Measurements from ENCODE around the gene LYSET.
"Not testable (repeated sequence)": the region's sequence is repeated elsewhere in the genome, so short reads cannot be mapped to it uniquely, and the experiment has no call there.

LYSET gene, protein sequence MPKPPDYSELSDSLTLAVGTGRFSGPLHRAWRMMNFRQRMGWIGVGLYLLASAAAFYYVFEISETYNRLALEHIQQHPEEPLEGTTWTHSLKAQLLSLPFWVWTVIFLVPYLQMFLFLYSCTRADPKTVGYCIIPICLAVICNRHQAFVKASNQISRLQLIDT

DNA sequence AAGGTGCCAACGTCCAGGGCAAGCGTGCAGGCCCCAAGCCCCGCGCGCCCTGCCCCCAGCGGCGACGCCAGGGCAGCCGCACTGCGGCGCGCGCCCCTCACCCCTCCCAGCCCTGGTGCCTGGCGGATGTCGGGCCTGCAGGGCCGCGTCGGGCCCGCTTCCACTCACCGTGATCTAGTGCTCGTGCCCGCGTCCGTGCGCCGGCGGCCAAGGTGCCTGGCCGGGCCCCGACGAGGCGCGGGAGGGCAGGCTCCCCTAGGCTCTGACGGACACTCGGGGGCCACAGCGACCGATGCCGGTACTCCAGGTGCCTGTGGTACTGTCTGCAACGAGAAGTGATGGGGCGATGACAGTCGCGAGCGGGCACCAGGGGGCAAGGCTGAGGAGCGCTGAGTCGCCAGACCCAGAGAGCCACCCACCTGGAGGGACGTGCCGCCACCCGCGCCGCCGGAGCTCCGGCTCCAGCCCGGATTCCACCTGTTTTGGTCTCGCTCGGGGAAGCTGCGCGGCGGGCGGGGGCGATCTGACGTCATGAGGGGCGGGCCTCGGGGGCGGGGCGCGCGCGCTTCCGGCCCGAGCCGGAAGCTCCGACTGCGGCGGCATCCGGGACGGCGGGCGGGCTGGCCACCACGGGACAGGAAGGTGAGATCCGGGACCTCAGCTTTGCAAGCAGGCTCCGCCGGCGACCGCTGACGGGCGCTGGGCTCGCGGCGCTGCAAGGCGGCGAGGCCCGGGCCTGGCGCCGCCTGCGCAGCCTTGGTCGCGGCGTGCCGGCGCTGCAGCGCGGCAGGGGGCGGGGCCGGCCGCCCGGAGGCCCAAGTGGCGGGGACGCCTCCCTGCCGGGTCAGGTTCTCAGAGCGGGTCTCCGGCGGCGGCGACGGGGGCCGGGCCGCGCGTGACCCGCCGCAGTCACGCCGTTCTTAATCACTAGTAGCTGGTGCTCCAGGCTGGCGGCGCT is at the start of gene LYSET, which contains the start of gene MOAP1:
Gene LYSET, plus strand, starts transcription at position 927 of the 958 bp plus-strand sequence. CDS start 89 bp downstream, outside the sequence.
Gene MOAP1, minus strand, starts transcription at position 507 of the 958 bp plus-strand sequence. CDS start 655 bp downstream, outside the sequence.
- peak; percentile 95 for DNase-seq

DNA sequence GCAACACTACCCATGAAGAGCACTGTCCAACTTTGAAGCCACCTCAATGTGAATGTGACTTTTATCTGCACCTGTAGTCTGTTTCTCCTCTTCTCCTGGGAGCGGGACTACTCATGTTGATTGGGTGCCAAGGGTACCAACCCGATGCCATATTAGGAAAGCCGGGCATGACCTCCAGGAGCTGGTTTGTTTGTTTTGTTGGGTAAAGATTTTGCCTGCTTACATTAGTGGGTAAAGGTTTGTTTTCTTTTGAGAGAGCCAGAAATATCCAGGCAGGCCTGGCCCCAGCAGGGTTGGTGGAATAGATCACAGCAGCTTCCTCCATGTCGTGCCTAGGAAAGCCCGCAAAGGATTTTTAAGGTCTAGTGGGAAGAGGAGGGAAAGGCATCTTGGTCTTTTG is 49.7 kb upstream of the LYSET start:
- no peak for DNase-seq

DNA sequence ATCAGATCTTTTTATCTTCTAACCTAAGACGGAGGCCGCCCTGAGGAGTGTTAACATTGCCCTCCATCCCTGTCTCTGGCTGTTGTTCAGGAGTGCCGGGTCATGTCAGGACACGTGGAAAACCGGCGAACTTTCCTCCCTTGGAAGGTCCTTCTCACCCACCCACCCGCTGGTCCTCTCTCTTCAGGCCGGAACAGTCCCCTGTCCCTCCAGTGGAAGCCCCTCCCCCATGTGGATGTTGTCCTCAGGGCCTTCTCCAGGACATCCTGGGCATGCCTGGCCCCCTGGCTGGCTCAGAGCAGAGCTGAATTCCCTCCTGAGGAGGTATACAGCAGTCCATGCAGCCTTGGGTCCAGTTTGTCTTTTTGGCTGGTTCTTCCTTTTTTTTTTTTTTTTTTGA is 49.1 kb upstream of the LYSET start:
- DNase-seq, result no peak

DNA sequence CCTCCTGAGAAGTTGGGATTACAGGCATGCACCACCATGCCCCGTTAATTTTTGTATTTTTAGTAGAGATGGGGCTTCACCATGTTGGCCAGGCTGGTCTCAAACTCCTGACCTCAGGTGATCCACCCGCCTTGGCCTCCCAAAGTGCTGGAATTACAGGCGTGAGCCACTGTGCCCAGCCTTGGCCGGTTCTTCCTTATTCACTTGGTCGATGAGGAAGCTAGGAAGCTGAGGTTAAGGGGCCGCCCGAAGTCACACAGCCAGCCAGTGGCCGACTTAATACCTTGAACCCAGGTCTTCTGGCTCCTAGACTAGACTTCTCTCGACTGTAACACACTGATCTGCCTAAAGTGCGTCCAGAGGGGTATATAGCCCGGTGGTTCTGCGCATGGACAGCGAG is 48.6 kb upstream of the LYSET start:
- DNase-seq, result not testable (repeated sequence)

DNA sequence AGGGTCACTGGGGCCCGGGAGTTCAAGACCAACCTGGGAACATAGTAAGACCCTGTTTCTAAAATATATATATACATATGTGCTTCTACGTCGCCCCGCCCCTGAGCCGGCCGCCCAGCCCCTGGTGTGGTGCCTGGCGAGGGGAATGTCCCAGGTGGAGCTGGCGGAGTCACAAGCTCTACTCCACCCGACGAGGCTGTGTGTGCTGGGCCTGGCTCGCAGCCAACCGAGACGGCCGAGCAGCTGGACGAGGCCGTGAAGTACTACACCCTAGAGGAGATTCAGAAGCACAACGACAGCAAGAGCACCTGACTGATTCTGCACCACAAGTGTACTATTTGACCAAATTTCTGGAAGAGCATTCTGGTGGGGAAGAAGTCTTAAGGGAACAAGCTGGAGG is 47.3 kb upstream of the LYSET start:
- DNase-seq, result no peak

DNA sequence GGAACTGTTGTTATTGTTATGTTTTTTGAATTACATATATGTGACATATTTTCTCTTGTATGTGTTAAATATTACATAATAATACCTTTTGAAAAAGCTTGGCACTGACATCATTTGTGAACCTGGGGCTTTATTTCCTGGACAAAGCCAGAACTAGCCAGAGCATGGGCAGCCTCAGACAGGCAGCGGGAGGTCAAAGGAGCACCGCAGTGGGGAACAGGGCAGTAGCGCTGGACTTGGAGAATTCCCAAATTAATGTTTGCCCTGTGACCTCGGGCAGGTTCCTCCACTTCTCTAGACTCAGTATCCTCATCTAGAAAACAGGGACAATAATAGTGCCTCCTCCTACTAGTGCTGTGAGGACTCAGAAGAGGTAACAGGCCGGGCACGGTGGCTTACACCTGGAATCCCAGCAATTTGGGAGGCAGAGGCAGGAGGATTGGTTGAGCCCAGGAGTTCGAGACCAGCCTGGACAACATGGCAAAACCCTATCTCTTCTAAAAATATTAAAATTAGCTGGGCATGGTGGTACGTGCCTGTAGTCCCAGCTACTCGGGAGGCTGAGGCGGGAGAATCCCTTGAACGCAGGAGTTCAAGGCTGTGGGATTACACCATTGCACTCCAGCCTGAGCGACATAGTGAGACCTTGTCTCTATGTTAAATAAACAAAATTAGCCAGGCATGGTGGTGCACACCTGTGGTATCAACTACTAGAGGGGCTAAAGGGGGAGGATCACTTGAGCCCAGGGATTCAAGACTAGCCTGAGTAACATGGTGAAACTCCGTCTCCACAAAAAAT is 42.1 kb upstream of the LYSET start:
- no peak for DNase-seq

DNA sequence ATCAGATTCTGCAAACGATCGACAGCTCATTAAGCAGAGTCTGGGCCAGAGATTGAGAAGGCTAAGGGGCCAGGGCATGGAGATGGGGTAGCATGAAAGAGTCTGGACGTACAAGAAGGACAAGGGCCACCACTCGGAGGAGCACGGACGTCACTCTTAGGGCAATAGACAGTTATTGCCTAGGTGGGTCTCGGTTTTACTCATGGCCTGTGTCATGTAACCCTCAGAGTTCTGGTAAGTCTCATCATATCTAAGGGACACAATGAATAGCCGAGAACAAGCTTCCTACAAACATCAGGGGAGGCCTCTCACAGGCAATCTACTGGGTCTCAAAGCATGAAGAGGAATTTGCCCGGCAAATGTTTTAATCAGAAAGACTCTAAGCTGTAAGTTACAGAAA is 39.0 kb upstream of the LYSET start:
- no peak for DNase-seq

DNA sequence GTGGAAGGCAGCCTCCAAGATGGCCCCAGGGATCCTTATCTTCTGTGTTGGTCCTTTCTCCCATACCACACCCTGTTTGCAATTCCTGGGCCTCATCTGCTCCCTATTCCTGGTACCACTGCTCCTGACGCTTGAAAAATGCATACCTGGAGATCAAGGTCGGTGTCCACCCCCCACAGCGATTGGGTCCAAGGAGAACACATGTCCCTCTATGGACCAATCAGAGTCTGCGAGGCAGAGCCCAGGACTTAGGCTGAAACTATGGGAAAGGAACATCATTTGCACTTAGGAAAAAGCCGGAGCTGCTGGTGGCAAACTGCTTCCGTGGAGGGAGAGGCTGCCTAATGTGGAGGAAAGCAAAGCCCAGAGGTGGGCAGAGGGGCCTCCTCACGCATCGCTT is 36.1 kb upstream of the LYSET start:
- DNase-seq, result no peak

DNA sequence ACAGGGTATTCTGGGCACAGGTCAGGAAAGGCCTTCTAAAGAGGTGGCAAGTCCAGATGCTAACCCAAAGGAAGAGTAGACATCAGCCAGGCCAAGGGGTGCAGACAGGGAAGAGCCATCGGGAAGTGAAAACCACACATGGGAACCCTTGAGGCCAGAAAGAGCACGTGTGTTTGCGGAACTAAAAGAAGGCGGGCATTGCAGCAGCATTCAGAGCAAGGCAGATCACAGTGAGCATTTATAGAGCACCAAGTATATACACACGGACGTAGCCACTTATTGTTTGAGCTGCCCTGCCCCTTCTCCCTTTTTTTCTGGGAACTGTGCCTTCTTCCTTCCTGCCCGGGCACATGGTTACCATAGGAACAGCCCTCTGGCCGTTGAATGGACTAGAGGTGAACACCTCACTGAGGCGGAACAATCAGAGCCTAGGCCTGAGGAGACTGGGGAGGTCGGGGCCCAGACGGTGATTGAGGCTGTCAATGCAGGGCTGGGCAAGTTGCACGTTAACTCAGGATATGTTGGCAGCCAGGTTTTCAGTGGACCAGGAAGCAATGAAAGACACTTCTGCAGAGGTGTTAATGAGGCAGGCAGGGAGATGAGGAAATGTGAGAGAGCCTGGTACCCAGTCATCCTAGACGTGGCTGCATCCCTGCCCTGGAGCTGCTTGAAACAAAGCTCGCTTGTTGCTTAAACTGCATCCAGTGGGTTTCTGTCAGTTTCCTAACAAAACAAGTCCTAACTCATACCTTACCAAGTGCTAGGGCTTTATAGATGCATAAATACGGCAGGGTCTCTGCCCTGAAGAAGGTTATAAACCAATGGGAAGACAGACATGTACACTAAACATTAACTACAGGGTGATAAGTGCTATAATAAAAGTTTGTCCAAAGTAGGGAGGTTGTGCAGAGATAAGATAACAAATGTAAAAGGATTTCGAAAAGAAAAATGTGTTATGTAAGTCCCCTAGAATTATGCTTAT is 34.6 kb upstream of the LYSET start:
- DNase-seq, result no peak

DNA sequence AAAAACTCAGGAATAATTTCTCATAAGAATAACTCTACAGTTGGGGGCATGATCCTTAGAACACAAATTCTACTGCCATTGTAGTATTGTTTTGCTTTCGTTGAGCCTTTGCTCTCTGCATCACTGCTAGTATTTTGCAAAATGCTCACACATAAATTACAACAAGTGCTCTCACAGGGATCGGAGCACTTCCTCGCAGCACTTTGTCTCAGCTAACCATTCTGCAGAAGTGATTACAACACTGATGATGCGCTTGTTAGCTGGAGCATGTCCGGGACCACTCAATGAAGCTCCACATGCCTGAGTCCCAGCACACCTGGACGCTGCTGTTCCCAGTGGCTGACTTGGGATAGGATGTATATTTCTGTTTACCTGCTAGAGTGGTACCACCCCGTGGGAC is 32.0 kb upstream of the LYSET start:
- DNase-seq, result no peak

DNA sequence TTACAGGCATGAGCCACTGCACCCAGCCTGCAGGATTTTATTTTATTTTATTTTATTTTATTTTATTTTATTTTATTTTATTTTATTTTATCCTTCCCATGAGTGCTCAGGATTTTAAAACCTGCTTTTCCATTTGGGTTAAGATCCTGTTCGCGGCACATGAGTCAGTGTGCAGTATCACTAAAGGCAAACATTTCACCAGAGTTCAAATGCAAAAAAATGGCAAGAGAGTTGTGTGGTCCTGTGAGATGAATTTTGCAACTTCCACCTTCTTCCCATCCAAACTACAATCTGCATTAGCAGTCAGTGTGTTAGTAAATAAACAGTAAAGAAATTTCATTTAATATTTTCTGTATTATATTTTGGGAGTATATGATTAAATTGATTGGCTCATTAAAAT is 29.4 kb upstream of the LYSET start:
- DNase-seq, result no peak

DNA sequence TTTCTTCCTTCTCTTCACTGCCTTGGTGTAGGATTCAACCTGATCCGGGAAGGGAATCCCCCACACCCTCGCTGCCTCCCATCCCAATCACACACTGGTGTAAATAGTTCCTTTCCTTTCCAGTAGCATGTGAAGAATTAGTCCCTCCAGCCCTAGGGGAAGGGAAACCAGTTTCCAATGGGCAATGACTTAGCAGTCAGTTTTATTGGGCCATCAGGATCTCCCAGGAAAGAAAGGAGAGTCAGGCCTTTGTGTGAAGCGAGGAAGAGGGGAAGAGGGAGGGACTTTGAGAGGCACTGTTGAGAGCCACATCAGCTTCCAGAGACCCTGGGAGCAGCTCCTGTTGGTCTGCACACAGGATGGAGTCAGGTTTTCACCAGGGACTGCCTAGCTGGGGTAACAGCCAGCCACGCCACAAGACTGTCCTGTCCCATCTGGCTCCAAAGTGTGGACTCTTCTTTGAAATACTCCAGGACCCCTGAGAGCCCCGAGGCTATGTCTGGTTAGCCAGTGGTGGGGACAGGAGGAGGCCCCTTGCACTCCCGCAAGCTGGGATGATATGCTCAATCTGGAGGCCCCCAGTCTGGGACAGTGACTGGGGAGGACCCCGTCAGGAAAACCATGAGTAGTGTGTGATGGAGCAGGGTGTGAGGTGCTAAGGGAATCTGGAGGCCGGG is 28.3 kb upstream of the LYSET start:
- DNase-seq, result peak; percentile 85

DNA sequence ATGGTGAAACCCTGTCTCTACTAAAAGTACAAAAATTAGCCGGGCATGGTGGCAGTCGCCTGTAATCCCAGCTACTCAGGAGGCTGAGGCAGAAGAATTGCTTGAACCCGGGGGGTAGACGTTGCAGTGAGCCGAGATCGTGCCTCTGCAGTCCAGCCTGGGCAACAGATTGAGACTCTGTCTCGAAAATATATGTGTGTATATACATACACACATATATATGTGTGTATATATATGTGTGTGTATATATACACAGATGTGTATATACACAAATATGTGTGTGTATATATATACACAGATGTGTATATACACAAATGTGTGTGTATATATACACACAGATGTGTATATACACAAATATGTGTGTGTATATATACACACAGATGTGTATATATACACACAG is 26.8 kb upstream of the LYSET start:
- DNase-seq, result not testable (repeated sequence)

DNA sequence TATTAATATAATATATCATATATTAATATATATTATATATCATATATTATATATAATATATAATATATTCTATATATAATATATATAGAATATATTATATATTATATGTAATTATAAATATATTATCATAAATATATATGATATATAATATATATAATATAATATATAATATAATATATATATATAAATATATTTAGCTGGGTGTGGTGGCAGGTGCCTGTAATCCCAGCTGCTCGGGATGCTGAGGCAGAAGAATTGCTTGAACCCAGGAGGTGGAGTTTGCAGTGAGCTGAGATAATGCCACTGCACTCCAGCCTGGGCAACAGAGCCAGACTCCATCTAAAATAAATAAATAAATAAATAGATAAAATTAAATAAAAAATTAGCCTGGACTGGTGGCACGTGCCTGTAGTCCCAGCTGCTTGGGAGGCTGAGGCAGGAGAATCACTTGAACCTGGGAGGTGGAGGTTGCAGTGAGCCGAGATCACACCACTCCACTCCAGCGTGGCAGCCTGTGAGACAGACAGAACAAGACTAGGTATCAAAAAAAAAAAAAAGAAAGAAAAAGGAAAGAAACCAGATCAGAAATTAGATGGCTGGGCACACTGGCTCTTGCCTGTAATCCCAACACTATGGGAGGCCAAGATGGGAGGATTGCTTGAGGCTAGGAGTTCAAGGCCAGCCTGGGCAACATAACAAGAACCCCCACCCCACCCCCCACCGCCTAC is 25.3 kb upstream of the LYSET start:
- not testable (repeated sequence) for DNase-seq

DNA sequence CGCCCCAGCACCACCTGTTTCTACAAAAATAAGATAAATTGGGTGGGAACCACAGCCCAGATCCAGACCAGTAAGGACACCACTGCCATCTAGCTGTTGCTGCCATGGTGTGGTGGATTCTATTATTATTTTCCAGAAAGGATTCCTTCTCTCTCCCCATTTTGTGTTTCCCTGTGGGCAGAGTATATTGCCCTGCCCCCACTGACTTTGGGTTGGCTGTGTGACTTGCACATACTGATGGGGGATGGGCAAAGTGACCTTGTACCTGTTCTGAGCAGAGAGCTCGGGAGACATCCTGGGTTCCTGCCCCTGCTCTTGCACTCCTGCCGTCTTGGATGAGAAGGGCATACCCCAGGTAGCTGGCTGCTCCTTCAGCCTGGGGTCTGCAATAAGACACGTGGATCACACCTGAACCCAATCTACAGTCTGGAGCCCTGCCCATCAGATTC is 24.7 kb upstream of the LYSET start:
- DNase-seq, result no peak

DNA sequence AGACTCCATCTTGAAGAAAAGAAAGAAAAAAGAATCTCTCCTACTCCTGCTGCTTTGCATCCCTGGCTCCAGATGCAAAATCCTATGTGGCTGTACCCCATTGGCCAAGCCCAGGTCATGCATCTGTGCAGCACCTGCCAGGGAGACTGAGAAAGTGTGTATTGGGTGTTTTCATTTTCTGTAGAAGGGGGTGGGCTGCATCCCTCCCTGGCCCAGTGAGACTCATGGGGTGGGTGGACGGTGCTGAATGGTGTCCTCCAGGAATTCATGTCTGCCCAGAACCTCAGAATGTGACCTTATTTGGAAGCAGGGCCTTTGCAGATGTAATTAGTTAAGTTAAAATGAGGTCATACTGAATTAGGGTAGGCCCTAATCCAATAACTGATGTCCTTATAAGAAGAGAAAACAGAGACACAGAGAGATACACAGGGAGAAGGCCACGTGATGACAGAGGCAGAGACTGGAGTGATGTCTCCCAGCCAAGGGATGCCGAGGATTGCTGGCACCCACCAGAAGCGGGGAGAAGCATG is 23.6 kb upstream of the LYSET start:
- DNase-seq, result no peak

DNA sequence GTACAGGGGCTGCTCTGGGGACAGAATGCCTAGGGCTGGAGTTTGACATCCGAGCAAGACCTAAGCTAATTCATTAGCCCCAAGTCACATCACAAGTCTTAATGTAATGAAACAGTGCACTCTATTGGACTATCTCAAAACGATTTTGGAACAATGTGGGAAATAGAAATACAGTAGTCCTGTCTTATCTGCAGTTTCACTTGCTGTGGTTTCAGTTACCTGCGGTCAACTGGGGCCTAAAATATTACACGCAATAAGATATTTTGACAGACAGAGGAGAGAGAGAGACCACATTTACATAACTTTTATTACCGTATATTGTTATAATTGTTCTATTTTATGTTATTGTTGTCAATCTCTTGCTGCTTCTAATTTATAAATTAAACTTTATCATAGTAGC is 21.6 kb upstream of the LYSET start:
- no peak for DNase-seq

DNA sequence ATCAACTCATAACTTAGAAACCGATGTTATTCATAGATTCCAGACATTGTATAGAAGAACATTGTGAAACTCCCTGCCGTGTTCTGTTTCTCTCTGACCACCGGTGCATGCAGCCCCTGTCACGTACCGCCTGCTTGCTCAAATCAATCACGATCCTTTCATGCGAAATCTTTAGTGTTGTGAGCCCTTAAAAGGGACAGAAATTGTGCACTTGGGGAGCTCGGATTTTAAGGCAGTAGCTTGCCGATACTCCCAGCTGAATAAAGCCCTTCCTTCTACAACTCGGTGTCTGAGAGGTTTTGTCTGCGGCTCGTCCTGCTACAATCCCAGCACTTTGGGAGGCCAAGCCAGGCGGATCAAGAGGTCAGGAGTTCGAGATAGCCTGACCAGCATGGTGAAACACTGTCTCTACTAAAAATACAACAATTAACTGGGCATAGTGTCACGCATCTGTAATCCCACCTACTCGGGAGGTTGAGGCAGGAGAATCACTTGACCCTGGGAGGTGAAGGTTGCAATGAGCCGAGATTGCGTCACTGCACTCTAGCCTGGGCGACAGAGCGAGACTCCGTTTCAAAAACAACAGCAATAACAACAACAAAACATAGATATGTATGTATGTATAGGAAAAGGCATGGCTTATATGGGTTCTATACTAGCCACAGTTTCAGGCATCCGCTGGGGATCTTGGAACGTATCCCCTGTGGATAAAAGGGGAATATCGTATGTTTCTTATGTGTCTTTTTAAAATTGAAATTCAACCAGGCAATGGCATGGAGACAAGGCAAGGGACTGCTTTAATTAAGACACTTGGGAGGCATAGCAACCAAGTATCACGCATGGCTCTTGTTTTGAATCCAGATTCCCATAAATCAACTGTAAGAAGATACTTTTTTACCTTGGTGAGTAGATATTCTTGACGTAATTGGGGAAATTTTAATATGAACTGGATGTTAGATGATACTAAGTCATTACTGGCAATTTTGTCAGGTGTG is 19.5 kb upstream of the LYSET start:
- not testable (repeated sequence) for DNase-seq

DNA sequence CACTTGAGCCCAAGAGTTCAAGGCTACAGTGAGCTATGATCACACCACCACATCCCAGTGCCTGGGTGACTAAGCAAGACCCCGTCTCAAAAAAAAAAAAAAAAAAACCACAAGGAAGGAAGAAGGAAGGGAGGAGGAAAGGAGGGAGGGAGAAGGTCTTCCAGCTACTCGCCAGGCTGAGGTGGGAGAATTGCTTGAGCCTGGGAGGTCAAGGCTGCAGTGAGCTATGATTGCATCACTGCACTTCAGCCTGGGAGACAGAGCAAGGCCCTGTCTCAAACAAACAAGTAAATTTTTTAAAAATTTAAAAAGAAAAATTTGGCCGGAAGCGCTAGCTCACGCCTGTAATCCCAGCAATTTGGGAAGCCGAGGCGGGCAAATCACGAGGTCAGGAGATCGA is 16.5 kb upstream of the LYSET start:
- not testable (repeated sequence) for DNase-seq

Data from islet precursor cell (in vitro differentiated cells).